Stromal cell of bone marrow (primary cell): Measurements from ENCODE around the gene SFSWAP.
"Not testable (repeated sequence)": the region's sequence is repeated elsewhere in the genome, so short reads cannot be mapped to it uniquely, and the experiment has no call there.

Experiments
- DNase-seq: peaks from one replicate; pipeline ENCODE4 v3.0.0-alpha.2; 2012; ENCODE audit warnings: low read depth

SFSWAP gene

DNA sequence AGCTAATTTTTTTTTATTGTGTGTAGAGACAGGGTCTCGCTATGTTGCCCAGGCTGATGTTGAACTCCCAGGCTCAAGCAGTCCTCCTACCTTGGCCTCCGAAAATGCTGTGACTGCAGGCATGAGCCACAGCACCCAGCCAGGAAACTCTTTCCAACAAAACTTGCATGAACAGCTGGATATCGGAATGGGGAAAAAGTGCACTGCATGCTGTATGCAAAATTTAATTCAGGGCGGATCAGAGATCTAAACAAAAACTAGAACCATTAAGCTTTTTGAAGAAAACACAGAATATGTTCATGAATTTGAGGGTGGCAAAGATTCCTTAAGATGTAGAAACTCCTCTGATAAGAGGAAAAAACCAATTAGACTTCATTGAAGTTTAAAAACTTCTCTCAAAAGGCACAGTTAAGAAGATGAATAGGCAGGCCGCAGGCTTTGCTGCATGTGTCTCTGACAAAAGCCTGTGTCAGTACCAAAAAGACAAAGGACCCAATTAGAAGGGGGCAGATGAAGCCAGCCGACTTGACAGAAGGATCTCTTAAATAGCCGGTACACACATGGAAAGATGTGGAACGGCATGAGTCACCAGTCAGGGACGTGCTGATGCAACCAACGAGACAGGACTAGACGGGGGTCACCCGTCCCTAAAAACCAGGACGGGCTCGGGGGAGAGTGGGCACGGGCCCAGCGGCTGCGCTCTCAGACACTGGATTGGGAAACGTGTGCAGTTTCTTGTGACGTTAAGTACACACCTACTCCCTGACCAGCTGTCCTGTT lies 82.5 kb downstream of the SFSWAP start:
- no peak for DNase-seq

DNA sequence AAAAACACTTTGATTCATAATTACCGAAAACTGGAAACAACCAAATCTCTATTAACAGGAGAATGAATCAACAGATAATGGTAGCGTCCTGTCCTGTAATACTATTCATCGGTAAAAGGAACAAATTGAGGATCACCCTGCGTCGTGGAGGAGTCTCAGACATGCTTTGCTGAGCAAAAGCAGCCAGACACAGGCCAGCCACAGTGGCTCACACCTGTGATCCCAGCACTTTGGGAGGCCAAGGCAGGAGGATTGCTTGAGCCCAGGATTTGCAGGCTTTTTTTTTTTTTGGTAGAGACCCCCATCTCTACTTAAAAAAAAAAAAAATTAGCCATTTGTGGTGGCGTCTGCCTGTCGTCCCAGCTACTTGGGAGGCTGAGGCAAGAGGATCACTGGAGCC lies 83.2 kb downstream of the SFSWAP start:
- DNase-seq: no peak

DNA sequence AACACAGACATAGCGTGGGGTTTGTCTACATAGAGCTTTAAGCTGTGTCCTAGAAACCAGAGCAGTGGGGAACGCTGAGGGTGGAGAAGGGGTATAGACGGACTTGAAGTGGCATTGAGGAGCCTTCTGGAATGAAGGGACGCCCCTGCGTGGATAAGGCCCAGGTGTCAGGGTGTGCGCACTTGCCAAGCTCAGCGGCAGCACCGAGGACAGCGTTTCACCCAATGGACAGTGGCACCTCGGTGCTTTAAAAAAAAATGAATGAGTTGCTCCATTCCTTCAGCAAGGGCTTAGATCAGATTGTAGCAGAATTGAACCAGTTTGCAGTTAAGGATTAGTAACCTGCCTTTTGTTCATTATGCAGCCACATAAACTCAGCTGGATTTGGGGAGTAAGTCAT lies 83.7 kb downstream of the SFSWAP start:
- no peak for DNase-seq

DNA sequence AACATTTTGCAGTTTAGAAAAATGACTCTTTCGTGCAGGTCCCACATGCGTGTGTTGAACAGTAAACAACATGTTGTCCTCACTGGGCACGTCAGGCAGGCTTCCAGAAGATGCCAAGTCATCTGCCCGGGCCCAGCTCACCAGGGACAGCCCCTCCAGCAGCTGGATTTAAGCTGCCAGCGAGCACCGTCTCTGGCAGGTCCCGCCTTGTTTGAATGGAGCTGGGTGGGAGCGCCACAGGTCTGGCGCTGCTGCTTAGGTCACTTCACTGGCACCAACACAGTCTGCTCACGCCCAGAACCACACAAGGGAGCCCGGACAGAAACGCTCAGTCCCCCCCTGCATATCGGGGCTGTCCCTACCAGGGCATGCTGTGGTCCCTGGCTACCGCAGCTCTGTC lies 84.2 kb downstream of the SFSWAP start:
- DNase-seq: no peak

DNA sequence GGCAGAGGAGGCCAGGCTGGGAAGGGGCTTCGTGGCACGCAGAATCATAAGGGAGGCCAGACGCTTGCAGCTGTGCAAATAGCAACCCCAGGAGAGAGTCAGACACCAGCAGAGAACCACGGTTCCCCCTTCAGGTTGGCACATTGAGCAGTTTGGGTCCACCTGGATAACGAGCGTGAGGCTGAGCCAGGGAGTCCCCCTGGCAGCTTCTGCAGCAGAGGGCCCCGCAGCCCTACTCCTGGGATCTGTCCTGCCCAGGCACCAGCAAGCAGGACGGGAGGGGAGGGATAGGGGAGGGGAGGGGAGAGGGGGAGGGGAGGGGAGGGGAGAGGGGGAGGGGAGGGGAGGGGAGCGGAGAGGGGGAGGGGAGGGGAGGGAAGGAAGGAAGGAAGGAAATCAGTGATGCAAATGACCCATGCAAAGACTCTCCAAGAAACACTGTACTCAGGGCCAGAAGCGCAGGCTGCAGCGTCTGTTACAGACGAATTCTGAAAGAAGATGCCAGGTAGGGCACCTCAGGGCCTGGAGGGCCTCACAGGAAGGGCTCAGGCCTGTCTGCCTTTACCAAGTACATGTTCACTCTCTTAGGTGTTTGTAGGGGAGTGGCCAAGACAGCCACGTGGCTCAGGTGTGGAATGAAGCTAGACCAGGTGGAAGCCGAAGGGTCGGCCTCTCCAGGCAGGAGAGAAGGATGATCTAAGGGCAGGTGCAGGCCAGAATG lies 85.0 kb downstream of the SFSWAP start:
- no peak for DNase-seq

DNA sequence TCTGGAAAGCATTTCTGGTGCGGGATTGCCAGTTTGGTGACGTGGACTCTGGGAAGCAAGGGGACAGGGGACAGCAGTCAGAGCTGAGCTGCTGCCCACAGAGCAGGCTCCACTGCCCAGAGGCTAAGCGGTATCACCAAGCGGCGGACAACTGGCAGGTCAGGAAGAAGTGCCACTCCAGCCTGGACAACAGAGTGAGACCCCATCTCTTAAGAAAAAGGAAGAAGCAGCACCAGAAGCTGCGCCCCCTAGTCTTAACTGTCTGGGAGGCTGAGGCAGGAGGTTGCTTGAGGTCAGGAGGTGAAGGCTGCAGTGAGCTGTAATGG lies 85.5 kb downstream of the SFSWAP start:
- DNase-seq: no peak

DNA sequence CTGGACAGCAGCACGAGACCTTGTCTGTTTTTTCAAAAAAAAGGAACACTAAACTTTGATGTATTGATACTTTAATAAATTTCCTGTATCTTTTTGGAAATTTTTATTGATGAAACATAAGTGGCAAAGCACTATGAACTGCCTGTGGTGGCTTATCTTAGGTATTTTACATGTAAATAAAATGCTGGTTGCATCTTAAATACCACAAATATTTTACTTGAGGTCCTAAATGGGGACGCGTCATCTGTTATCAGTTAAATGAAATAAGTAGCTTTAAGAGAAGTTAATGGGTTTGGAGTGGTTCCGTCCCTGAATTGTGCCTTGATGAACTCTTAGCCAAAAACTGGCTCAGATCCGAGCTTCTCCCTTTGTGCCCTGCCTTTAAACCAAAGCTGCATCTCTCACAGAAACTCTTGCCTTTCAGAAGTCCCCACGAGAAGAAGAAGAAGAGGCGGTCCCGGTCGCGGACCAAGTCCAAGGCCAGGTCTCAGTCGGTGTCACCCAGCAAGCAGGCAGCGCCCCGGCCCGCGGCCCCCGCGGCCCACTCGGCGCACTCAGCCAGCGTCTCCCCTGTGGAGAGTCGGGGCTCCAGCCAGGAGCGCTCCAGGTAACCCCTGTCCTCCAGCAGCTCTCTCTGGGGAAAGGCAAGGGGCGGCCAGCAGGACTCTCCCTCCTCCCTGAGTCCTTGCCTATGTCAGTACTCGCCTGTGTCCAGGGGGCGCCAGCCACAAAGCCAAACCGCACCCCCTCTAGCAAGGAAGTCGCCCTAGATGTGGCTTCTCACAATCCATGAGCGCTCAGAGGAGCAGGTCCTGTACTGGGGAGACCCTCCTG lies 86.1 kb downstream of the SFSWAP start:
- no peak for DNase-seq

DNA sequence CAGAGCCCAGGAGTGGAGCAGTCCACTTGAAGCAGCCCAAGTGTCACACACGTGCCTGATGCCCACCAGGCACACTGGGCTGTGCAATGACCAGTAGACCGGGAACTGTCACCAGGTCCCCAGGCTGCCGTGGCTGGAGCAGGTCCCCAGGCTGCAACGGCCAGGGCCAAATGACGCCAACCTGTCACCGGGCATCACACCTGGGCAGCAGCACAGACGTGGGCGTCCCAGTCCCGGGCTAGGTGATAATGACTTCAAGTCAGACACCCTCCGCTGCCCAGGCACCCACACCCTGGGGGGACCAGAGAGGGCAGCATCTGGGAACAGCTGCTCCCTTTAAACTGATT lies 86.7 kb downstream of the SFSWAP start:
- DNase-seq: no peak

DNA sequence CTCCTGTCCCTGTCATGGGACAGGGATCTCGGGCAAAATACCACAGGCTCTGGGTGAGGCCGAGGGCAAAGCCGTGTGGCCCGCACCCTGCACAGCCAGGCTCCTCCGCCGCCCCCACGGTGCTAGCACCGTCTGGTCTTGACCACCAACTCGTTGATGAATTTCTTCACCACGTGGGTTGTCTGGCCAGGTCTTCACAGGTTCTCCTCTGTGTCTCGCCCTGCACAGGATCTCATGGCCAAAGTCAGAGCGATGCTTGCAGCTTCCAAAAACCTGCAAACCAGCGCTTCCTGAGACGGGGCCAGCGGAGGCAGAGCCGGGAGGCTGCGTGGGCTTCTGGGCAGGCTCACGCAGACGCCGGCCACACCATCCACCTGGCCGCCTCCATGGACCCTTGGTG lies 88.3 kb downstream of the SFSWAP start:
- DNase-seq: no peak

DNA sequence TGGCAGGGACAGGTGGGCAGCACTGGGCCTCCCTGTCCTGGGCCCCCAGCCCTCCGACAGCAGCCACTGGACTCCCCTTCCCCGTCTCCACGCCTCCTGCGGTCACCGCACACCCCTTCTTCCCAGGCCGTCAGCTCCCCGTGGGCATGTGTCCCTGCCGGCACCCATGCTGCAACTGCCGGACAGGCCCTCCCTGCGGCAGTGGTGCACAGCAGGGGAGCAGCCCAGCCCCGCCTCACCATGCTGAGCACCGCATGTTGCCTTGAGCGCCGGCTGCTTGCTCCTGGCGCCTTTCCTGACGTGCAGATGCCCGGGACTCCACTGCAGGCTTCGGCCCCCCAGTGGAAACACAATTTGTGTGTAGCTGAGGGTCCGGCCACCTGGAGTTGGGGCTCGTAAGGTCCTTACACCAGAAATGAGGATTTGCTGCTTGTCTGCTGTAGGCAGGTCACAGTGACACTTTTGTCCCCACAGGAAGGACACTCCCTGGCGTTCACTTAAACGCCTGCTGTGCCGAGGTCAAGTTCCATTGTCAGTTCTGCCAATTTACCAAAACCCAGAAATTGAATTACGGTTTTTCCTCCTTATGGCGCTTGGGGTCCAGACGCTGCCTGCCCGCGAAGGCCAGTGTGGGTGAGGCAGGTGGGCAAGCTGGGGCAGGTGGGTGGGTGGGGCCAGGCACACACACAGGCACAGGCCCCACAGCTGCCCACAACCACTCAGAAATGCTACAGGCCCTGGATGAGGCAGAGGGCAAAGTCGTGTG lies 89.1 kb downstream of the SFSWAP start:
- DNase-seq: no peak

DNA sequence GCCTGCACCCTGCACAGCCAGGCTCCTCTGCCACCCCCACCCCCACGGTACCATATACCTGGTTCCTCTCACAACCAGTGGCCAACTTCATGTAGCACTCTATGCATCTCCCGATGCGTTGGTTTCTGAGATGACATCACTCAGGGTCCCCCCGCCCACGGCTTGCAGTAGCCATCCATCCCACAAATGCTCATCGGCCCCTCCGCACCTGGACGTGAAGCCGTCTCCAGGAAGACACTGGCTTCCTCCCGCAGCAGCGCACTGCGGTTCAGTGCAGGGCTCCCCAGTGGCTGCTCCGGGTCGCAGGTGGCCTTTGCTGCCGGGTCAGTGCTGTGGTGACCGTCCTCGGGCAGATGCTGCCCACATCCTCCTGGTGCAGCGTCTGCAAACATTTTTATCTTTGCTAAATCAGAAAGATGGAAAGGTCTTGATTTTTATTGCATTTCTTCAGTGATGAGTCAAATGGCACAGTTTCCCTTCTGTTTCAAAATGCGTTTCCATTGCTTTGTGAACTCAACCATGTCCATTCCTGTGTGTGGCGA lies 89.8 kb downstream of the SFSWAP start:
- no peak for DNase-seq

DNA sequence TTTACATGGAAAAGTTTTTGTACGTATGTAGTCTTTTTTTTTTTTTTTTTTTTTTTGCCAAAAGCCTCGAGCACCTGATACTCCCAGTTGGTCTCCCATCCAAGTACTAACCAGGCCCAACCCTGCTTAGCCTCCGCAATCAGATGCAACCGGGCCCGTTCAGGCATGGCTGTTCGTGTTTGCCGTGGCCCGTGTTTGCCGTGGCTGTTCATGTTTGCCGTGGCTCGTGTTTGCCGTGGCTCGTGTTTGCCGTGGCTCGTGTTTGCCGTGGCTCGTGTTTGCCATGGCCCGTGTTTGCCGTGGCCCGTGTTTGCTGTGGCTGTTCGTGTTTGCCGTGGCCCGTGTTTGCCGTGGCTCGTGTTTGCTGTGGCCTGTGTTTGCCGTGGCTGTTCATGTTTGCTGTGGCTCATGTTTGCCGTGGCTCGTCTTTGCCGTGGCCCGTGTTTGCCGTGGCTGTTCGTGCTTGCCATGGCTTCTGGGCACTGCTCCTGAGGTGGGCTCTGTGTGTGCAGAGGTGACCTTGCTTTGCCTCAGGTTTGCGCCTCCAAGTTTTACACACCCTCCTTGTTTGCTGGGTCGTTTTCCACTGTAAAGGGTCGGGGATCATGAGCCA lies 90.5 kb downstream of the SFSWAP start:
- DNase-seq: no peak

DNA sequence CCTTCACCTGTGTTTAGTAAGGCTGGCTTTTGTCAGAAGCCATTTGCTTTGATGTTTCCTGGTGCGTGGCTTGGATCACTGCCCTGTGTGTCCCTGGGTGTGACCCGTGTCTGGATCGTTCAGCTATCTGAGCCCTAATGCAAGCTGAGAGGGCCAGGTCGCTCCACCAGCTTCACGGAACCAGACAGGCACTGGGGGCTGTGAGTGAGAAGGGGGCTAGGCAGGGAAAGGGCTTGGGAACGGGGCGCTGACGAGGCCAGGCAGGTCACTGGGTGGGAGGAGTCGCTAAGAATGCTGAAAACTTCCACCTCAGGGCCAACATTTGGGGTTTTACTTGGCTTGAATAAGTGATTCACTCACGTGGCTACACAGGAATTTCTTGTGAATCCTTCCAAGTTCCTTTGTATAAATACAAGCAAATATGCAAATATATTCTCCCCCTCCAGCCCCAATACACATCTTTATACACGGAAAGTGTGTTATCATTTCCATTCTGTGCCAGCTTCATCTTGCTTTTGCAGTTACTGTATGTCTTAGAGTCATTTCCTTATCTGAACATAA lies 93.2 kb downstream of the SFSWAP start:
- no peak for DNase-seq

DNA sequence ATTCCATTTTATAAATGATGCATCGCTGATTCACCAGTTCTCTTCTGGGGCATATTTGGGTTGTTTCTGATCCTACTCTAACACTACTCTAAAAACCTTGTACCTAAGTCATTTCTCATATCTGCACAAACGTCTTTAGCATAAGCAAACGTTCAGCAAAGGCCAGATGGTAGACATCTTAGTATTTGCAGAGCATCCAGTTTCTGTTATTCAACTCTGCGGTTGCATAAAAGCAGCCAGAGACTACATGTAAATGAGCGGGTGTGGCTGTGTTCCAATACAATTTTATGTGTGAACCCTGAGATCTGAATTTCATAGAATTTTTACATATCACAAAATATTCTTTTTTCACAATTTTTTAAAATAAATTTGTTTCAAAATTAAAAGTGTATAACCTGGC lies 94.5 kb downstream of the SFSWAP start:
- DNase-seq: no peak

DNA sequence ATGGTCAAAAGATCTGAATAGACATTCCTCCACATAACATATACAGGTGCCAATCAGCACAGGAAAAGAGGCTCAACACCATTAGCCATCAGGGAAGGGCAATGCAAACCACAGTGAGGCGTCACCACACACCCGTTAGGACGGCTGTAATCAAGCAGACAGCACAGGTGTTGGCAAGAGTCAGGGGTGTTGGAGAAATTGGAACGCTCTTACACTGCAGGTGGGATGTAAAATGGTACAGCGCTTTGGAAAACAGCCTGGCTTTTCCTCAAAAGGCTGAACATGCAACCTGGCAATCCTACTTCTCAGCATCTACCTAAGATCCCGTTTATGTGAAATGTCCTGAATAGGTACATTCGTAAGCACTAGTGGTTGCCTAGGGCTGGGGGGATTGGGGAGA lies 95.8 kb downstream of the SFSWAP start:
- DNase-seq: no peak

DNA sequence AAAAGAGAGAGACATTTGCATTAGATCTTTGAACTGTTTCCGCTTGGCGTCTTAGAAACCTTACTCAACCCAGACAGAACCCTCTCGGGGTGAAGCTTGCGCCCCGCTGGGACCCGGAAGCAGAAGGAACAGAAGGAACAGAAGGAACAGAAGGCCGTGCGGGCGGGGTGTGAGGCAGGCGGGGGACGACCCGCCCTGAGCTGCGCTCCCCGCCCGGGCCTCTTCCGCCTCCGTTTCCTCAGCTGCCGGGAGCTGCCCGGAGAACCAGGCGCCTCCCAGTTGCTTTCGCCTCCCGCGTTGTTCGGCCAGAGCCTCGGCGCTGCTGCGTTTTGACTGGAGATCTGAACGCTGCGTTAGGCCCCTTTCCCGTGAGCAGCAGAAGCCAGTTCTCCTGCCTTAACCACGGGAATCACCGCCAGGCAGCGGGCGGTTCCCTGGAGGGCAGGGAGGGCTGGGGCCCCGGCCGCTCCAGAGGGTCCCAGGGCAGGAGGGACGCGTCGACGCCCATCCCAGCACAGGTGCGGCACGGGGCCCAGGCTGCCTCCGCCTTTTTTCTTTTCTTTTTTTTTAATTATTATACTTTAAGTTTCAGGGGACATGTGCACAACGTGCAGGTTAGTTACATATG lies 98.0 kb downstream of the SFSWAP start:
- no peak for DNase-seq

DNA sequence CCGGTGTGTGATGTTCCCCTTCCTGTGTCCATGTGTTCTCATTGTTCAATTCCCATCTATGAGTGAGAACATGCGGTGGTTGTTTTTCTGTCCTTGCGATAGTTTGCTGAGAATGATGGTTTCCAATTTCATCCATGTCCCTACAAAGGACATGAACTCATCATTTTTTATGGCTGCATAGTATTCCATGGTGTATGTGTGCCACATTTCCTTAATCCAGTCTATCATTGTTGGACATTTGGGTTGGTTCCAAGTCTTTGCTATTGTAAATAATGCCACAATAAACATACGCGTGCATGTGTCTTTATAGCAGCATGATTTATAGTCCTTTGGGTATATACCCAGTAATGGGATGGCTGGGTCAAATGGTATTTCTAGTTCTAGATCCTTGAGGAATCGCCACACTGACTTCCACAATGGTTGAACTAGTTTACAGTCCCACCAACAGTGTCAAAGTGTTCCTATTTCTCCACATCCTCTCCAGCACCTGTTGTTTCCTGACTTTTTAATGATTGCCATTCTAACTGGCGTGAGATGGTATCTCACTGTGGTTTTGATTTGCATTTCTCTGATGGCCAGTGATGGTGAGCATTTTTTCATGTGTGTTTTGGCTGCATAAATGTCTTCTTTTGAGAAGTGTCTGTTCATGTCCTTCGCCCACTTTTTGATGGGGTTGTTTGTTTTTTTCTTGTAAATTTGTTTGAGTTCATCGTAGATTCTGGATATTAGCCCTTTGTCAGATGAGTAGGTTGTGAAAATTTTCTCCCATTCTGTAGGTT lies 98.8 kb downstream of the SFSWAP start:
- not testable (repeated sequence) for DNase-seq

DNA sequence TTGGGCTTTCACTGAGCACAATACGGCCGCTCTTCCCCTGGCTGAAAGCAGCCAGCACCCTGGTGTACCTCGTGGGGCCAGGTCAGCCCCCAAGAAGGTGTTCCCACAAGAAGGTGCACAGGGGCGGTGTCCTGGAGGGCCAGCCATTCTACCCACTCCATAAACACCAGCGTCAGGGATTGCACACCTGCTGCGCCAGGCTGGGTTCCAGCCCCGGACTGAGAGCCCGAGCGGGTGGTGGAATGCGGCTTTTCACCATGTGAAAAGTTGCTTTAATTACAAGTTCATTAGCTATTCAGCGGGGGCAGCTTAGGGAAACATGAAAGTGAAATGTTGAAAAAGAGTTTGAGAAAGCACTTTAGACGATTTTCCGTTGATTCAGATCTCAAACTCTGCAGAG lies 99.8 kb downstream of the SFSWAP start:
- DNase-seq: no peak

DNA sequence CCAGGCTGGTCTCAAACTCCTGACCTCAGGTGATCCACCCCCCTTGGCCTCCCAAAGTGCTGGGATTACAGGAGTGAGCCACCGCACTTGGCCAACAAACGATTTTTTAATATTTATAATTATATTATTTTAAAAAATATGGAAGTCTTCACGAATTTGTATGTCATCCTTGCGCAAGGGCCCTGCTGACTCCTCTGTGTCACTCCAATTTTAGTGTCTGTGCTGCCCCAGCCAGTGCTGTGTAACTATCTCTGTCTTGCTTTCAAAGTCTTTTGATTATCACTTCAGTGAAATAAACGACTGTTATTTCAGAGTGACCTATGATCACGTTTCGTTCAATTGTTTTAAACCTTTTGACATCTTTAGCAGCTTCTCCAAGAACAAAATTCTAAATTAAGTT lies 104.2 kb downstream of the SFSWAP start:
- no peak for DNase-seq

DNA sequence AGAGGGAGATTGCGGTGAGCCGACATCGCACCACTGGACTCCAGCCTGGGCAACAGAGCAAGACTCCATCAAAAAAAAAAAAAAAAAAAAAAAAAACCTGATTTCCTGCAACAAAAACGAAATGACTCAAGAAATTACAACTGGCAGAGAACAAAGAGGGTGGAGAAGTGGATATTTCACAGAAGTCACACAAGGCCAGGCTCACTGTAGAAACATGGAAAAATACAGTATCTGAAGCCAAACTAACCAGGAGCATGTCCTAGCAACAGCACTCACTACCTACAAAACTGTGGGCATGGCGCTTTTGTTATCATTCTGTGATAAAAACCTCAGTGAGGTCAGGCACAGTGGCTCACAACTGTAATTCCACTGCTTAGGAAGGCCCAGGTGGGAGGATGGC lies 105.6 kb downstream of the SFSWAP start:
- peak; percentile 24 for DNase-seq
